ENCODE data around the gene MEX3A.
"Not testable (repeated sequence)": the region's sequence is repeated elsewhere in the genome, so short reads cannot be mapped to it uniquely, and the experiment has no call there.

The MEX3A gene

DNA sequence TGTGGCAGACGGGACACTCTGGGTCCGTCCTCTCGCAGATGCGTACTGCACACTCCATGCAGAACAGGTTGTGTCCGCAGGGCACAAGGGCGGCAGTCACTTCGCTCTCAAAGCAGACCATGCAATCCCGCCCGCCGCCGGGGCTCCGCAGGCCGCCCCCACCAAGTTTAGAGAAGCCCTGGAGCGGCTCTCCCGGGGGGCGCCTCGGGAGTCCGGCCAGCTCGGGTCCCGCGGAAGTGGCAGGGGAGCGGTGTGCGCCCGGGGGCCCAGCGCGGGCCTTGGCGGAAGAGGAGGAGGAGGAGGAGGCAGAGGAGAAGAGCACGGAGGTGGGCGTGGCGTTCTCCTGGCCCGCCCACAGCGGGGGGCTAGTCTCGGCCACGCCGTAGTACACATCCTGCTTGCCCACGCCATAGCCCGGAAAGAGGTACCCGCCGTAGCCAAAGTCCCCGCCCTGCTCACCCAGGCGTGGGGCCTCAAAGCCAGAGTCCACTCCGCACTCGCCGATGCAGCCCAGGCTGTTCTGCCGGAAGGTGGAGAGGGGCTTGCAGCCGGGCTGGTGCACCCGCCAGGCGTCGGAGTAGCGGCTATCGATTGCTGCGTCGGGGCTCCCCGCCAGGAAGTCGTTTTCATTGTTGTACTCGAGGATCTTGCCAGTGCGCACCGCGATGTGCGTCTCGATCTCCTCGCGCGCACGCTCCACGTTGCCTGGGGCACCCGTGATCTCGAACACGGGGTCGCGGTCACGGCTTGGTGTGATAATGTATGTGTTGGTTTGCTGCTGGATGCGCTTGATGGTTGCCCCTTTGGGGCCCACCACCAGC, 5.4 kb downstream of the MEX3A start:
- DNase-seq: no peak

DNA sequence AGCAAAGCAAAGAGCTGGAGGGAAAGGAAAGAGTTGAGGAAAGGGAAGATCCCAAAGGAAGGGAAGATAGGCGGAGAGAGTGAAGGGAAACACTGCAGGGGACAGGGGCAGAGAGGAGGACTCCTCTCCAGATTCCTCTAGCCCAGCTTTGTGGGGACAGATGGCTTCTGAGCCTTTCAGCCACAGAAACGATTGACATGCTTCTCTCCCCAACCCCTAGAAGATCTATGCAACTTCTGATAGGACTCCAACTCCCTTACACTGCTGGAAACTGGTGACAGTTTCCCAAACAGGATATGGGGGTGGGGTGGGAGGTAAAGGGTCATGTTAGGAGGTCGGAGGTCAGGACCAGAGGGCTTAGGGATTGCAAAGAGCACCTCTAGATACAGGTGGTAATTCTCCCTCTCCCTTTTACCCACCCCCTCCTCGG, 6.5 kb downstream of the MEX3A start:
- no peak for DNase-seq

DNA sequence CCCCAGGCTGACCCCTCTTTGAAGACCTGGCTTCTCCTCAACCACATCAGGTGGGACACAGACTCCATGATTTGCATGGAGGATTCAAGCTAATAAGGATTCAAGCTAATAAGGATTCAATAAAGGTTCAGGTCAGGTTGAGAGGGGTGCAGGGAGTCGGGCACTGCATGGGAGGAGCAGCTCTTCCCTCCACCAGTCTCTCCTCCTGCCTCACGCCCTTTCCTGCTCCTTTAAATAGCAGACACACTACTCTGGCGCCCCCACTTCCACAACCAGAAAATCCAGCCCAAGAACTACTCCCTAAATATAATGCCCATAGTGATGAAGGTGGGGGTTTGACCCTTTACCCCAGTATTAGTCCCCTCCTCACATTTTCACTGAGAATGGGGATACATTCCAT, 7.1 kb downstream of the MEX3A start:
- no peak for DNase-seq

DNA sequence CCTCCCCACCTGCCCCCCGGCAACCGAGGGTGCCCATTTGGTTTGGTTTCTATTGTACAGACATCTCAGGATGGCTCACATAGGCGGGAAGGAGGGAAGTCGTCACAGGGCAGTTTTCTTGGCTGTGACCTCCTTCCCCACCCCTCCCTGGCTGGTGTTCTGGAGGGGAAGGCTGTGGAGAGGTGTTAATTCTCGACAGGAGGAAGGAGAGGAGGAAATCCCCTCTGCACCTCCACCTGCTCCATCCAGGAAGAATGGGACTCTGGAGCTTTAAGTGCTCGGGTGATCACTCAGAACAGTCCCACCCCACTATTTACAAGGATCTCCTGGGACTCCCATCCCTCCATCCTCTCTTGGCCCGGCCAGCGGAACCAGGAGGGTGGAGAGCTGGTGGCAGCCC, 7.6 kb downstream of the MEX3A start:
- DNase-seq: no peak

DNA sequence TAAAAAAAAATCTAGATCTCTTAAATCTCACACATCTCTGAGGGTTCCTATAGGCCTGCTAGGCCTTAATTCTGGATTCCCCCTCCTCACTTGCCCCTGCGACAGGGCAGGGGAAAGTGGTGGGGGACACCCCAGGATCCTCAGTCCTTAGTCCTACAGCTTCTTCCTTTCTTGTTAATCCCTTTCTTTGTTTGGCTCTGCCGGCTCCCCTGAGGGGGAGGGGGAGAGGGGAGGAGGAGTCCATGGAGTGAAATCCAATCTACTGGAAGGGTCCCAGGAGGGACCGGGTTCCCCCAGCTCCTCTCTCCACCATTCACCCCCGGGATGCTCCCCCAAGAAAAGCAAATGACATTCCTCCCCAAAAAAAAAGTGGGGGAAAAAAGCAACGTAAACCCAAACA, 8.5 kb downstream of the MEX3A start:
- no peak for DNase-seq

DNA sequence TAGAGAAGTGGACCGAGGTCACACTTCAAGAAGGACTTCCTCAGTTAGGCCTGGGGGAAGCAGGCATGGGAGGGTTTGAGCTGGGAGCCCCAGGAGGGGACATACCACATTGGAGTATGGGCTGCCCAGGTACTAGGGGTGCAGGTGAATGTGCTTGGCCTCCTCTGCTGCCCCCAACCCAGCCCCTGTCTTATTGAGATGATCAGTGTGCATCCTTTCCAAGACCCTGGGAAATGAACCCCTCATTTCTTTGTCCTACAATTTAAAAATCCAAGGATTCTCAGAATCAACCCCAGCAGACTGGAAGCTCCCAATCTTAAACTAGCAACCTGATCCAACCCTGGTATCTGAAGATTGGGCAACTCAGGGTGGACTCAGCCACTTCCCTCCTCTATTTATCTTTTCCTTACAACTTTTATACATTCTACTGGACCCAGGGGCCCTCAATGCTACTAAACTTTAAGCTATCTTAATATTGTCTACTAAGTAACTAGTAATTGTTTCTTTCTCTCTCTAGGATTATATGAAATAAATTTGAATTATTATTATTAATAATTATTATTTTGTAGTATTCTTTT, 9.1 kb downstream of the MEX3A start:
- no peak for DNase-seq

DNA sequence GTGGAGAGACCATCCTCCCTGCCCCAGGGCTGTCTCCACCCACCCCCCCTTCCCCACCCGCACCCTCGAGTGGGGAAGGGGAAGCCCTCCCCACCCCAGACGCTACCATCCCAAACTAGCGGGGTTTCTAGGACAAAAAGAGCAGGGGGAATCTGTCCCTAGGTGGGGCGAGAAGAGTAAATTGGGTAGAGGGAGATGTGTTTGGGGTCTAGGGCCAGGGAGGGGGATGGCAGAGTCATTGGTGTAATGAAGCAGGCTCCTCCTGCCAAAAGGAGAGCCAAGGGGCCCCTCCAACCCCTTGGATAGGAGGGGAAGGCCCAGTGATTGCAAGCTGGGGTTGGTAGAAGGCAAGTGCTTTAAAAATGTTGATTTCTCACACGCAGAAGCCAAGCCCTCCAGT, 10.0 kb downstream of the MEX3A start:
- no peak for DNase-seq

DNA sequence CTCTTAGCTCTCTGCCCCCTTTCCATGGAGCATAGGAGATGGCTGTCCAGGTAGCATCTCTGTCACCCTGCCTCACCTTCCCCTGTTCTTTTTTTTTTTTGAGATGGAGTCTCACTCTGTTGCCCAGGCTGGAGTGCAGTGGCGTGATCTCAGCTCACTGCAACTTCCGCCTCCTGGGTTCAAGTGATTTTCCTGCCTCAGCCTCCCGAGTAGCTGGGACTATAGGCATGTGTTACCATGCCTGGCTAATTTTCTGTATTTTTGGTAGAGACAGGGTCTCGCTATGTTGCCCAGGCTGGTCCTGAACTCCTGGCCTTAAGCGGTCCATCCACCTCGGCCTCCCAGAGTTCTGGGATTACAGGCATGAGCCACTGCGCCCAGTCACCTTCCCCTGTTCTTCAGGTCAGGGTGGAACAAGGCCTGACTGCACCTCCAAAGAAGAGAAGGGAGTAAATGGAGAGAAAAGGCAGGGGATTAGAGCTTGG, 10.9 kb downstream of the MEX3A start:
- DNase-seq: not testable (repeated sequence)

DNA sequence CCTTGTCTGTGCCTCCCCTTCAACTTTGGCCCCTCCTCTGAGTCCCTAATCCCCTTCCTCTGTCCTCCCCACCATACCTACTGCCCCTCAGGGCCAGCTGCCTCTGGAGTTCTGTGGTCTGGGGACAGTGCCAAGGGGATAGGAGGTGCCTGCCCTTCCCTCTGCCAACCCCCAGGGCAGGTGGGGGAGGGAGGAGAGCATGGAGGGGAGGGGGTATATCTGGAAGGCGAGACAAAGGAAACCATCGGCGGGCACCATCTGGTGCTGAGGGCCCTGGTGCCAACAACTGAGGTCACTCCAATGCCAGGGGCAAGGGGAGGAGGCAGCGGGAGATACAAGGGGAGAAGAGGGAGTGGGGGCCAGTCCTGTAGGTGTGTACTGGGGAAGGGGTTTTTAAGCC, 11.7 kb downstream of the MEX3A start:
- no peak for DNase-seq

DNA sequence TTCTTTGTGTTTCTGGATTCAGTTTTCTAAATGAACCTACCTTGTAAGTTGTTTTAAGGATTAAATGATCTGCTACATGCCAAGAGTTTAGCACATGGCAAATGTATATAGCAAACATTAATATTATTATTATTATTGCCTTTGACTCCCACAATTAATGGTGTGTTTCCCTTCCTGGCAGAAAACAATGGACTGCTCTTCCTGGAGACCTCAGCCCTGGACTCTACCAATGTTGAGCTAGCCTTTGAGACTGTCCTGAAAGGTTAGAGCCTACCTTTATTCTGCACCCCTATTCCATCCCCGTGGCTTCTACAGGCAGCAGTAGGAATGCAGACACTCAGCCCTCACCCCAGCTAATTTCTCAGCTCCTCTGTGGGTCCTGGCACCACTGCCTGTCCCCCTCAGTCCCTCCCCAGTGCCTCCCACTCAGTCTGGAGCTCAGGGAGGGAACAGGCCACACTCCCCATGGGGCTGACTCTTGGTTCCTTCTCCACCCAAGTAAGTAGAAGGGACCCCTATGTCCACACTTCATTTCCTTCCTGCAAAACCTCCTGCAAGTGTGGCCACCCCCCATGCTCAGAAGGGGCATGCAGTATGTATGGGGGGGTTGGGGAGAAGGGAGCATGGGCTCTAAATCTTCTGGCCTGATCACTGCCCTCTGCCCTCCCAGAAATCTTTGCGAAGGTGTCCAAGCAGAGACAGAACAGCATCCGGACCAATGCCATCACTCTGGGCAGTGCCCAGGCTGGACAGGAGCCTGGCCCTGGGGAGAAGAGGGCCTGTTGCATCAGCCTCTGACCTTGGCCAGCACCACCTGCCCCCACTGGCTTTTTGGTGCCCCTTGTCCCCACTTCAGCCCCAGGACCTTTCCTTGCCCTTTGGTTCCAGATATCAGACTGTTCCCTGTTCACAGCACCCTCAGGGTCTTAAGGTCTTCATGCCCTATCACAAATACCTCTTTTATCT, 12.5 kb downstream of the MEX3A start:
- no peak for DNase-seq

DNA sequence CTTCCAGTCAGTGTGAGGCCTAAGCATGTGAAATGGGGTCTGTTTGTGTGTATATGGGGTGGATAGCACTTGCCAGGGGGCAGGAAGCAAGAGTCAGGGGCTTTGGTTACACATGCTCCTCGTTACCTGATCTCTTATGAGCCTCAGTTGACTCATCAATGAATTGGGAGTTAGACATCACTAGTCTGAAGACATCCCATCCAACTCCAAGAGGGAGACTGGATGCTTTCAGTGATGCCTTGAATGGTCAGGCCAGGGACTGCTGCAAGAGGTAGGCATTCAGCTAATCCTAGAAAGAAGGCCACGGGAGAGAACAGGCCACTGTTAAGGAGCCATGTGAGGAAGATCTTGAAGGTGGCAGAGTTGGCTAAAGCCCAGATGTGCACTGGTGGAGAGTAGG, 15.0 kb downstream of the MEX3A start:
- no peak for DNase-seq

DNA sequence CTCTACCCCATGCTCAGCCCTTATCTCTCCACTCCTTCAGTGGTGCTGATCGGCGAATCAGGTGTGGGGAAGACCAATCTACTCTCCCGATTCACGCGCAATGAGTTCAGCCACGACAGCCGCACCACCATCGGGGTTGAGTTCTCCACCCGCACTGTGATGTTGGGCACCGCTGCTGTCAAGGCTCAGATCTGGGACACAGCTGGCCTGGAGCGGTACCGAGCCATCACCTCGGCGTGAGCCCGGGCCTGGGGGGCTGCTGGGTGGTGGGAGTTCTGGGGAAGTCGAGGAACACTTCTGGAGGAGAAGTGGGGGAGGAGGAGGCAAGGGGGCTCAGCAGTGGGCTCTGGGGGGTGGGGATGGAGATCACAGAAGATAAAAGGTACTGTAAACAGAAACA, 16.4 kb downstream of the MEX3A start:
- DNase-seq: no peak

DNA sequence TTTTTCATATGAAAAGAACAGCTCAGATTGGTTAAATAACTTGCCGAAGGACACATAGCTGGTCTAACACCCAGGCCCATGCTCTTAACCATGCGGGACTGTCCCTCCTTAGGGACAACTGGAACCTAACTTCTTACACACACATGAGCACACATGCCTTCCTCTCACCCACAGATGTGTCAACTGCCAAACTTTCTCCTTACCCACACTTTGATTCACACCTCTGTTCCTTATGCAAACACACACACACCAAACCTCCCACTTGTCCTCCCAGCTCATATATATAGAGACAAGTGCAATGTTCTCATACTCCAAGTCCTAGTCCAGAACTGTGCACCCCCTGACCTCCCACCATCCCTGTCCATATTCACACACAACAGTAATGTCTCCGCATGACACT, 17.1 kb downstream of the MEX3A start:
- no peak for DNase-seq

DNA sequence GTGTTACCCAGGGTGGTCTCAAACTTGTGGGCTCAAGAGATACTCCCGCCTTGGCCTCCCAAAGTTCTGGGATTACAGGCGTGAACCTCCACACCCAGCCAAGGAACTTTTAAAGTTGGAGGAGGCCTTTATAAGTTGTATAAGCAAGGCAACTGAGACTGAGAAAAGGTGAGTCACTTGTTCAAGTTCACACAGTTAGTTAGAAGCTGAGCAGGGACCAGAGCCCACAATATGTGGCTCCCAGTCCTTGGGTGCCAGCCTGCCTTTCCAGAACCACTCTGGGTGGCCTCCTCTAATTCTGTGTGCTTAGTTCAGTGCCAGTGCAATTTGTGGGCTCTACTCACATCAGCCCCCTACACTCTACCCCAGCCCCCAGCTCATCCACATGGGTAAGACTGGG, 17.6 kb downstream of the MEX3A start:
- DNase-seq: no peak

DNA sequence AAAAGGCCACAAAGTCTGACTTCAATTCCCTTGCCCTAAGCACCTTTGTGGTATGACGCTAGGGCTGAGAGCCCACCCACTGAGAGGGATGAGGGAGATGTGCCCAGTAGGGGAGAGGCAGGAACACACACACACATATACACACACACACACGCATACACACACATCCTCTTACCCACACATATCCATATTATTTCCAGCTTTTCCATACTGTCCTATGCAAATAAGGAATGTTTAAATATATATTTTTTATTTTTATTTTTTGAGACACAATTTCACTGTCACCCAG, 18.3 kb downstream of the MEX3A start:
- no peak for DNase-seq

DNA sequence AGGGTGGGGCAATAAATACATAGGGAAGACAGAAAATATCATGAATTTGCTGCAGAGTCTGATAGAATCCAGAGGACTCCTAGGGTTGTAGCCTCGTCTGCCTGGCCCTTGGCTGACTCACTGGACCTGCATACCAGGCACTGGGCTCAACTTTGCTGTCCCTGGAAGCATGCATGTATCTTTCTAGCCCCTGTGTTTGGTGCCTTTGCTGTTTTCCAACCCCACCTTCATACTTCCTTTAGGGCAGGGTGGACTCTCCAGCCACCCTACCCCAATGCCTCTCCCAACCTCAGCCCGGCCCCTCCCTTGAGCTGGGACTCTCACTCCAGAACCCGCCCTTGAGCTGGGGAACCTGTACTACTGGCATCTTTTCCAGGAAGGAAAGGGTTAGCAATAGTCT, 20.1 kb downstream of the MEX3A start:
- no peak for DNase-seq

DNA sequence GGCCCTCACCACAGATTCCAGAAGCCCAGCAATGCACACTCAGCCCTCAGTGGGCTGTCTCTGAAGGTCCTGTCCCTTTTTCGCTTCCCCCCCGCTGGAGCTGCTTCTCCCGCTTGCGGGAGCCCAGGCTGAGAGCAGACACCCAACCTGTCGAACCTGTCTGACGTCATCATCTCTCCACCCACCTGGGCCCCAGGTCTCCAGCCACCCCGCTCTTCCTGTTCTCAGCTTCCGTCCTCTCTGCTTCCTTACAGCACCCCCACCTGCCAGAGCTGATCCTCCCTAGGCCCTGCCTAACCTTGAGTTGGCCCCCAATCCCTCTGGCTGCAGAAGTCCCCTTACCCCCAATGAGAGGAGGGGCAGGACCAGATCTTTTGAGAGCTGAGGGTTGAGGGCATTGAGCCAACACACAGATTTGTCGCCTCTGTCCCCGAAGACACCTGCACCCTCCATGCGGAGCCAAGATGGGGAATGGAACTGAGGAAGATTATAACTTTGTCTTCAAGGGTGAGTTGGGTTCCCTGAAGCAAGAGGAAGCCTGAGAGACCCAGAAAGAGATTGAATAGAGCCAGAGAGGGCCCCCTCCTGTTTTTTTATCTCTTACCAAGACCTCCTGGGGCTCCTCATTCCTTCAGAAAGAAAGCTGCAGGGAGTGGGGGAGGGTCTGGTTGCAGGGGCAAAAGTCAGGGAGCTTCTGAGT, 21.2 kb downstream of the MEX3A start, which contains the start of gene RAB25:
Gene RAB25 (plus strand): TSS at position 224 of the 700 bp plus-strand sequence. CDS start 241 bp downstream, at position 465.
- no peak for DNase-seq

DNA sequence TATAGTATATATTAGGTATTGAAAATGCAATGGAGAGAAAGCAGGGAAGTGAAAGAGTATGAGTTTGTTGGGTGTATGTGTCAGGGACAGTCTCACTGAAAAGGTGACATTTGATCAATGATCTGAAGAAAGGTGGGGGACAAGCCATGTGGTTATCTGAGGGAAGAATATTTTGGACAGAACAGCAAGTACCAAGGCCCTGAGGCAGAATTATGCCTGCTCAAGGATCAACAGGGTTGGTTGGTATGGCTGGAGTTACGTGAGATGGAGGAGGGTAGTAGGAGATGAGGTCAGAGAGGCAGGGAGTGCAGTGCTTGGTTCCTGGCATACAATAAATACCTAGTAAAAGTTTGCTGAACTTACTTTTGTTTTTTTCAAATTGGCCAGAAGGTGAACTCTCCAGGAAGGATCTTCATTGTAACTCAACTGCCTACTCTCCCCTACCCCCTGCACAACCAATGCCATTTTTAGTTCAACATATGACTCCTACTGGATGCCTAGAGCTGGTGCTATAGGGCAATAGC, 25.9 kb downstream of the MEX3A start:
- DNase-seq: no peak

DNA sequence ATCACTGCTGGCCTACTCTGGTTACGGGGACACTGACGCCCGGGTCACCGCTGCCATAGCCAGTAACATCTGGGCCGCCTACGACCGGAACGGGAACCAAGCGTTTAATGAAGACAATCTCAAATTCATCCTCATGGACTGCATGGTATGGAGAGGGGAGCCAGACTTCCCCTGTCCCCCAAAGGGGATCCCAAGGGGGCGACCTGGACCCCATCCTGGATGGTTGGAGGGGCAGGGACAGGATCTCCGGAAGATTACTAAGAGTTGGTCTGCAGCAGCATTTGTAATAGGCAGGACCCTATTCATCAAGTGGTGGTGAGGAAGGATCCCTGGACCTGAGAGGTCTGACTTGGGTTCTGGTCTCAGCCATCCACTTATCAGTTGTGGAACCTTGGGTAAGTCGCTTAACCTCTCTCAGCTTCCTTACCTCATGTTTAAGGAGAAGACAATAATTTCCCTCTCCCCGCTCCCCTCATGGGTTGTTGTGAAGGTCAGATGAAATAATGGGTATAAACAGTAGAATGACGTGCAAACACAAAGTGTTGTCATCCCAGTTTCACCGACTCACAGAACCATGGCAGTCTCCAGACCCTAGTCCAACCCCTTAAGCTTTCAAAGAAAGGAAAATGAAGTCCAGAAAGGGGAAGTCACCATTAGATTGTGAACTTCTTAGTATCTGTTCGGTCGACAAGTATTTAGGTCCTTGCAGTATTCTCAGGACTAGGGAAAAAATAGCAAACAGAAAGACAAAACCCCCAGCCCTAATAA, 26.8 kb downstream of the MEX3A start:
- no peak for DNase-seq

DNA sequence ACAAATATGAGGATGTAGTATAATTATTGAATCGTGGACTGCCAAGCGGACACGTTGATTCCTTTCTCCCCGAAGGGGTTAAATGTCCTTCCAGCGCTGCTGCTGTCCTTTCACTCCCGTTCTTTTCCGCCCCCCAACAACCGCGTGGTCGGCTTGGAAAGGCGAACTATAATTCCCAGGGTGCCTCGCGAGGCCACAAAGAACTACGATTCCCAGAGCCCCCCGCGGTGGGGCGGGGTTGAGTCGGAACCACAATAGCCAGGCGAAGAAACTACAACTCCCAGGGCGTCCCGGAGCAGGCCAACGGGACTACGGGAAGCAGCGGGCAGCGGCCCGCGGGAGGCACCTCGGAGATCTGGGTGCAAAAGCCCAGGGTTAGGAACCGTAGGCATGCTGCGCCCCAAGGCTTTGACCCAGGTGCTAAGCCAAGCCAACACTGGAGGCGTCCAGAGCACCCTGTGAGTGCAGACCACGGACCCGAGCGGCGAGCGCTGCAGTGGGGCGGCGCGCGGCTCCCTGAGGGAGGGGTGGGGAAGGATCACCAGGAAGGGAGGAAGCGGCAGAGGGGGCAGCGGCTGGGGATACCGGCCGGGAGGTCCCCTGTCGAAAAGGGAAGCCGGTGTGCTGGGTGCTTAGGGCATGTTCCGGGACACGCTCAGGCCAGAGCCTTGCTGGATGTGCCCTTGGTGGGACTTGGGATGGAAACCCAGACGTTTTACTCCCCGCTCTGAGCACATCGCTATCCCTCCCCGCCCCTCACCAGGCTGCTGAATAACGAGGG, 27.6 kb downstream of the MEX3A start, which contains the start of gene LAMTOR2:
Gene LAMTOR2 (plus strand): TSS at position 283 of the 781 bp plus-strand sequence. CDS start 108 bp downstream, at position 391.
- peak; percentile 100 for DNase-seq
